IMR-90 (cell line): ENCODE measurements around the gene CLDN34. TPM values are rescaled to one million over a fixed set of nuclear protein-coding genes. Genes with fewer than 3 reads are reported as not detected.

ENCODE experiments used
- ATAC-seq: fragments of 200-7000 bp; cut with Tn5 transposase; 2 replicates; pipeline ENCODE4 v1.9.1; 2020; ENCODE audit warnings: low read depth, mild to moderate bottlenecking, moderate library complexity
- BruUV-seq: library from RNA; stranded (reverse); fragments of 400-500 nt; replicated peaks from 2 replicates; lab custom pipeline; 2021; lab: Mats Ljungman, UMichigan
- CTCF ChIA-PET: fragments of 300-600 bp; formaldehyde crosslinking; extraction: SDS; loops from one replicate; lab custom pipeline; 2021; ENCODE audit warnings: antibody characterized with exemption; lab: Yijun Ruan, JAX
- POLR2A ChIA-PET: fragments of 300-600 bp; sonication (Branson Sonifier 250); formaldehyde crosslinking; loops from one replicate; lab custom pipeline; 2022; ENCODE audit warnings: antibody characterized with exemption; ENCODE audit not compliant: unreplicated experiment; lab: Charles Lee
- DNase-seq: peaks from one replicate; pipeline ENCODE4 v3.0.0; 2013
- H2AFZ ChIP-seq: replicated peaks from 2 replicates; pipeline ENCODE3; 2013; ENCODE audit warnings: low read length, mild to moderate bottlenecking; ENCODE audit not compliant: poor library complexity
- H2AK5ac ChIP-seq: 2 replicates; pipeline ENCODE4 v1.6.1; 2013; ENCODE audit warnings: low read depth, low read length, inconsistent platforms
- H2AK9ac ChIP-seq: replicated peaks from 2 replicates; pipeline ENCODE3; 2013; ENCODE audit warnings: mild to moderate bottlenecking, low read depth, low read length, moderate library complexity; ENCODE audit not compliant: poor library complexity
- H2BK120ac ChIP-seq: 2 replicates; pipeline ENCODE4 v1.6.1; 2013; ENCODE audit warnings: low read depth, low read length, inconsistent platforms
- H2BK15ac ChIP-seq: 3 replicates; pipeline ENCODE4 v1.6.1; 2013; ENCODE audit warnings: low read depth, low read length, inconsistent platforms
- H2BK20ac ChIP-seq: 2 replicates; pipeline ENCODE4 v1.6.1; 2013; ENCODE audit warnings: low read depth, mild to moderate bottlenecking, inconsistent platforms, low read length, moderate library complexity
- H2BK5ac ChIP-seq: 2 replicates; pipeline ENCODE4 v1.6.1; 2013; ENCODE audit warnings: mild to moderate bottlenecking, low read depth, low read length, inconsistent platforms; ENCODE audit not compliant: poor library complexity, severe bottlenecking
- H3K14ac ChIP-seq: replicated peaks from 2 replicates; pipeline ENCODE4 v1.6.1; 2013; ENCODE audit warnings: low read depth, low read length, inconsistent platforms
- H3K18ac ChIP-seq: 2 replicates; pipeline ENCODE4 v1.6.1; 2013; ENCODE audit warnings: low read depth, low read length, control low read depth
- H3K23ac ChIP-seq: 2 replicates; pipeline ENCODE4 v1.6.1; 2013; ENCODE audit warnings: low read depth, low read length, inconsistent platforms
- H3K27ac ChIP-seq: 2 replicates; pipeline ENCODE4 v1.5.1; 2013; ENCODE audit warnings: mild to moderate bottlenecking, control low read depth, low read length; ENCODE audit not compliant: insufficient read depth
- H3K27me3 ChIP-seq: 2 replicates; pipeline ENCODE4 v1.6.1; 2013; ENCODE audit warnings: low read length; ENCODE audit not compliant: control insufficient read depth, insufficient read depth
- H3K36me3 ChIP-seq: 2 replicates; pipeline ENCODE4 v1.6.1; 2013; ENCODE audit warnings: low read length, mixed read lengths; ENCODE audit not compliant: control insufficient read depth, insufficient read depth
- H3K4ac ChIP-seq: 2 replicates; pipeline ENCODE4 v1.6.1; 2013; ENCODE audit warnings: low read depth, low read length, inconsistent platforms
- H3K4me1 ChIP-seq: 2 replicates; pipeline ENCODE4 v1.6.1; 2013; ENCODE audit warnings: low read length, mixed read lengths; ENCODE audit not compliant: control insufficient read depth, insufficient read depth
- H3K4me2 ChIP-seq: 2 replicates; pipeline ENCODE4 v1.6.1; 2013; ENCODE audit warnings: low read depth, mild to moderate bottlenecking, control low read depth, low read length, moderate library complexity
- H3K4me3 ChIP-seq: 2 replicates; pipeline ENCODE4 v1.5.1; 2013; ENCODE audit warnings: low read depth, mild to moderate bottlenecking, control low read depth, low read length, moderate library complexity; ENCODE audit not compliant: insufficient read depth
- H3K56ac ChIP-seq: 2 replicates; pipeline ENCODE4 v1.6.1; 2013; ENCODE audit warnings: low read length, inconsistent platforms; ENCODE audit not compliant: insufficient read depth; ENCODE audit errors: extremely low read depth
- H3K79me1 ChIP-seq, 2 experiments: 2 replicates each; pipeline ENCODE4 v1.6.1; 2013; ENCODE audit warnings: low read length in 2 of 2, inconsistent platforms in 1 of 2, low read depth in 1 of 2
- H3K9ac ChIP-seq: 2 replicates; pipeline ENCODE4 v1.6.1; 2013; ENCODE audit warnings: low read depth, low read length, control low read depth
- H3K9me1 ChIP-seq: 2 replicates; pipeline ENCODE4 v1.6.1; 2013; ENCODE audit warnings: low read length, inconsistent platforms; ENCODE audit not compliant: insufficient read depth
- H3K9me3 ChIP-seq: 2 replicates; pipeline ENCODE4 v1.6.1; 2013; ENCODE audit warnings: low read length; ENCODE audit not compliant: control insufficient read depth, insufficient read depth
- H4K20me1 ChIP-seq: 2 replicates; pipeline ENCODE4 v1.6.1; 2013; ENCODE audit warnings: low read length, inconsistent platforms; ENCODE audit not compliant: insufficient read depth
- H4K5ac ChIP-seq: 2 replicates; pipeline ENCODE4 v1.6.1; 2013; ENCODE audit warnings: mild to moderate bottlenecking, low read depth, low read length, control low read depth
- H4K8ac ChIP-seq, 2 experiments: 2 replicates each; pipeline ENCODE4 v1.6.1; 2013; ENCODE audit warnings: low read depth in 2 of 2, low read length in 2 of 2, control low read depth in 1 of 2, inconsistent platforms in 1 of 2
- H4K91ac ChIP-seq: 2 replicates; pipeline ENCODE4 v1.6.1; 2013; ENCODE audit warnings: low read depth, low read length, inconsistent platforms; ENCODE audit not compliant: insufficient read depth
- BHLHE40 ChIP-seq: fragments of 150-350 bp; IDR thresholded peaks from 2 replicates; pipeline ENCODE4 v1.6.1; 2016; ENCODE audit warnings: mild to moderate bottlenecking, low read depth, low read length
- CEBPB ChIP-seq: IDR thresholded peaks from 2 replicates; pipeline ENCODE4 v1.6.1; 2012; ENCODE audit warnings: low read depth, low read length, improper control_type of control experiment
- CHD1 ChIP-seq: IDR thresholded peaks from 2 replicates; pipeline ENCODE4 v1.6.1; 2012; ENCODE audit warnings: low read depth, low read length, improper control_type of control experiment
- MAFK ChIP-seq: IDR thresholded peaks from 2 replicates; pipeline ENCODE4 v1.6.1; 2012; ENCODE audit warnings: low read depth, low read length, improper control_type of control experiment
- MAZ ChIP-seq: IDR thresholded peaks from 2 replicates; pipeline ENCODE4 v1.6.1; 2012; ENCODE audit warnings: low read depth, mild to moderate bottlenecking, low read length, improper control_type of control experiment, moderate library complexity, borderline replicate concordance
- MXI1 ChIP-seq: IDR thresholded peaks from 2 replicates; pipeline ENCODE4 v1.6.1; 2012; ENCODE audit warnings: low read depth, mild to moderate bottlenecking, low read length, moderate library complexity, borderline replicate concordance
- POLR2A ChIP-seq: IDR thresholded peaks from 2 replicates; pipeline ENCODE4 v1.6.1; 2012; ENCODE audit warnings: mild to moderate bottlenecking, low read depth, low read length
- RAD21 ChIP-seq: IDR thresholded peaks from 2 replicates; pipeline ENCODE4 v1.6.1; 2012; ENCODE audit warnings: low read length, improper control_type of control experiment
- RCOR1 ChIP-seq: IDR thresholded peaks from 2 replicates; pipeline ENCODE4 v1.6.1; 2012; ENCODE audit warnings: mild to moderate bottlenecking, low read length, improper control_type of control experiment; ENCODE audit not compliant: insufficient replicate concordance
- RFX5 ChIP-seq: IDR thresholded peaks from 2 replicates; pipeline ENCODE4 v1.8.0; 2012; ENCODE audit warnings: low read depth, mild to moderate bottlenecking, low read length, moderate library complexity
- SMC3 ChIP-seq: fragments of 150-350 bp; IDR thresholded peaks from 2 replicates; pipeline ENCODE4 v1.6.1; 2016; ENCODE audit warnings: low read depth, mild to moderate bottlenecking, antibody characterized with exemption, low read length, moderate library complexity
- WGBS, 2 experiments: methylation state at CpG; one replicate each; pipeline versions ENCODE4 v1.1.5 to v1.1.7; 2013; ENCODE audit warnings: missing lambda C conversion rate in 2 of 2; ENCODE audit not compliant: insufficient read length in 1 of 2; ENCODE audit errors: extremely low coverage in 2 of 2; 5-methylcytosine and 5-hydroxymethylcytosine counted together
- dilution Hi-C: fragments of 300-500 bp; cut with HindIII; formaldehyde crosslinking; loops from one replicate; pipeline ENCODE4 v1.14.3; 2018; ENCODE audit warnings: low sequenced_read_pairs; ENCODE audit not compliant: unreplicated experiment
- in situ Hi-C: fragments of 300-500 bp; cut with MboI; formaldehyde crosslinking; loops from 3 replicates; pipeline ENCODE4 v1.14.3; 2019; ENCODE audit warnings: low sequenced_read_pairs, inconsistent platforms, mixed read lengths
- intact Hi-C: fragments of 100-400 bp; cut with micrococcal nuclease; formaldehyde crosslinking; loops from 2 replicates; pipeline ENCODE4 v1.10.0; 2022
- polyA plus RNA-seq, 3 experiments: library from polyadenylated mRNA; depleted of rRNA; stranded (reverse); fragments of >200 nt; gene quantifications; 2 replicates each; pipeline ENCODE4 v1.2.3, GENCODE V29; 2012; ENCODE audit warnings: low replicate concordance in 1 of 3
- total RNA-seq: library from RNA; depleted of rRNA; stranded (reverse); fragments of >200 nt; gene quantifications from 2 replicates; pipeline ENCODE4 v1.2.3, GENCODE V29; 2012
- TF ChIP-seq, protein P1 (sequence below): fragments of 150-350 bp; IDR thresholded peaks from 2 replicates; pipeline ENCODE4 v1.6.1; 2016; ENCODE audit warnings: low read depth, mild to moderate bottlenecking, low read length, moderate library complexity, borderline replicate concordance
- TF ChIP-seq, protein P2 (sequence below): conservative IDR thresholded peaks from 2 replicates; pipeline ENCODE4 v1.5.1; 2012; ENCODE audit warnings: mild to moderate bottlenecking, low read depth, low read length, improper control_type of control experiment
- TF ChIP-seq, protein P3 (sequence below): fragments of 150-350 bp; IDR thresholded peaks from 2 replicates; pipeline ENCODE4 v1.6.1; 2017; ENCODE audit warnings: mild to moderate bottlenecking, antibody characterized with exemption, low read length, low read depth

Gene CLDN34
- total and polyA plus RNA-seq, 2 of the 4 experiments (the other 2 are of a cell fraction): 0.14 TPM; not detected in 1

DNA sequence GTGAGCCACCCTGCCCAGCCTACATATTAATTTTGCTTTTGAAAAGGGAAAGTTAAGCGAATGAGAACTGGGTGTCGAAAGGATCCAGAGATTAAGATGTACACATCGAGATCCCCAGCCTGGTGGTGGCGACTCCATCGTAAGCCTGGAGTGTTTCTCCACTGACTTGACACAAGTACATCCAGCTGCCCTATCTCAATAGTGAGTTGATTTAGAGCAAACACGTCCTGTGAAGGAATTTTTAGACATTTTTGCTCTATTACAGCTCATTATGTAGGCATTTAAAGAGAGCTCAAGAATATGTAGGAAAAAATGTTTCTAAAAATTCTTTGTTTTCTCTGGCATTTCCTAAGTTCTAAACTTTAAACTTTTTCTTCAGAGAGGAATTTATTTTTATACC is 11.7 kb upstream of the CLDN34 start:
- Histone ChIP-seq H3K9me3 (peaks cover 6% of the 10 kb centered on the region; the same call in 1 of the 2 replicates), H2AK5ac (peak overlapping the region; percentile 98), H3K9ac (peak overlapping the region; percentile 33), H2BK15ac (peak overlapping the region; percentile 77; the same call in 2 of the 3 replicates), H4K5ac (peak overlapping the region; percentile 93), H3K27ac (peak overlapping the region; percentile 99), H3K36me3 (no peaks in the 10 kb centered on the region), H3K18ac (peak overlapping the region; percentile 98), H3K79me1 (no peaks in the 10 kb centered on the region), H3K27me3 (no peaks in the 10 kb centered on the region), H3K4ac (peak overlapping the region; percentile 95), H3K9me1 (no peaks in the 10 kb centered on the region), H3K4me3 (no peak overlapping the region), H3K4me1 (peaks cover 8% of the 10 kb centered on the region), H2AK9ac (peak overlapping the region; percentile 59), H4K91ac (peak overlapping the region; percentile 93), H3K14ac (peak overlapping the region; percentile 85), H2BK120ac (peak overlapping the region; percentile 96), H4K20me1 (no peaks in the 10 kb centered on the region), H3K23ac (peak overlapping the region; percentile 41; the same call in 1 of the 2 replicates), H2BK20ac (peak overlapping the region; percentile 91), H2BK5ac (peak overlapping the region; percentile 94), H3K4me2 (peak overlapping the region; percentile 67; the same call in 1 of the 2 replicates), H3K56ac (peak overlapping the region; percentile 74; the same call in 1 of the 2 replicates), H2AFZ (peak overlapping the region; percentile 36), H4K8ac (peak overlapping the region; percentile 90 to 93)
- ChIA-PET POLR2A (no interaction called here), CTCF (interaction anchor here (0.7 to 0.9 kb wide), 2 partner anchors 51 to 62 kb away, joined by 3 to 4 read pairs; no protein-coding TSS in a partner anchor)
- intact Hi-C loops (loop anchor here (2.0 kb wide), 1 partner anchor 57 kb away; no protein-coding TSS in a partner anchor), in situ Hi-C loops (no loop called here), dilution Hi-C loops (no loop called here)
- DNase-seq (peak; percentile 90), ATAC-seq (peak; percentile 84)
- TF ChIP-seq RAD21: no peak
- no peak for TF ChIP-seq MAFK
- no peak for TF ChIP-seq RCOR1
- TF ChIP-seq CEBPB: no peak
- TF ChIP-seq, protein P1, sequence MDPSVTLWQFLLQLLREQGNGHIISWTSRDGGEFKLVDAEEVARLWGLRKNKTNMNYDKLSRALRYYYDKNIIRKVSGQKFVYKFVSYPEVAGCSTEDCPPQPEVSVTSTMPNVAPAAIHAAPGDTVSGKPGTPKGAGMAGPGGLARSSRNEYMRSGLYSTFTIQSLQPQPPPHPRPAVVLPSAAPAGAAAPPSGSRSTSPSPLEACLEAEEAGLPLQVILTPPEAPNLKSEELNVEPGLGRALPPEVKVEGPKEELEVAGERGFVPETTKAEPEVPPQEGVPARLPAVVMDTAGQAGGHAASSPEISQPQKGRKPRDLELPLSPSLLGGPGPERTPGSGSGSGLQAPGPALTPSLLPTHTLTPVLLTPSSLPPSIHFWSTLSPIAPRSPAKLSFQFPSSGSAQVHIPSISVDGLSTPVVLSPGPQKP: no peak
- TF ChIP-seq, protein P2, sequence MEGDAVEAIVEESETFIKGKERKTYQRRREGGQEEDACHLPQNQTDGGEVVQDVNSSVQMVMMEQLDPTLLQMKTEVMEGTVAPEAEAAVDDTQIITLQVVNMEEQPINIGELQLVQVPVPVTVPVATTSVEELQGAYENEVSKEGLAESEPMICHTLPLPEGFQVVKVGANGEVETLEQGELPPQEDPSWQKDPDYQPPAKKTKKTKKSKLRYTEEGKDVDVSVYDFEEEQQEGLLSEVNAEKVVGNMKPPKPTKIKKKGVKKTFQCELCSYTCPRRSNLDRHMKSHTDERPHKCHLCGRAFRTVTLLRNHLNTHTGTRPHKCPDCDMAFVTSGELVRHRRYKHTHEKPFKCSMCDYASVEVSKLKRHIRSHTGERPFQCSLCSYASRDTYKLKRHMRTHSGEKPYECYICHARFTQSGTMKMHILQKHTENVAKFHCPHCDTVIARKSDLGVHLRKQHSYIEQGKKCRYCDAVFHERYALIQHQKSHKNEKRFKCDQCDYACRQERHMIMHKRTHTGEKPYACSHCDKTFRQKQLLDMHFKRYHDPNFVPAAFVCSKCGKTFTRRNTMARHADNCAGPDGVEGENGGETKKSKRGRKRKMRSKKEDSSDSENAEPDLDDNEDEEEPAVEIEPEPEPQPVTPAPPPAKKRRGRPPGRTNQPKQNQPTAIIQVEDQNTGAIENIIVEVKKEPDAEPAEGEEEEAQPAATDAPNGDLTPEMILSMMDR: no peak
- TF ChIP-seq BHLHE40: no peak
- TF ChIP-seq, protein P3, sequence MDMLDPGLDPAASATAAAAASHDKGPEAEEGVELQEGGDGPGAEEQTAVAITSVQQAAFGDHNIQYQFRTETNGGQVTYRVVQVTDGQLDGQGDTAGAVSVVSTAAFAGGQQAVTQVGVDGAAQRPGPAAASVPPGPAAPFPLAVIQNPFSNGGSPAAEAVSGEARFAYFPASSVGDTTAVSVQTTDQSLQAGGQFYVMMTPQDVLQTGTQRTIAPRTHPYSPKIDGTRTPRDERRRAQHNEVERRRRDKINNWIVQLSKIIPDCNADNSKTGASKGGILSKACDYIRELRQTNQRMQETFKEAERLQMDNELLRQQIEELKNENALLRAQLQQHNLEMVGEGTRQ: no peak
- no peak for TF ChIP-seq SMC3
- no peak for TF ChIP-seq MAZ
- TF ChIP-seq MXI1: no peak
- TF ChIP-seq CHD1: no peak
- TF ChIP-seq RFX5: no peak
- no peak for TF ChIP-seq POLR2A
- BruUV-seq: no TSS peak
- WGBS, 2 experiments: no CpG with 5 or more reads among the region's 6 CpGs
